HepG2 (cell line): ENCODE data around the gene SLC8A2. TPM values are rescaled to one million over a fixed set of nuclear protein-coding genes. Genes with fewer than 3 reads are reported as not detected.

ENCODE experiments used
- DNMT1 ChIP-seq: sonication (generic); formaldehyde crosslinking; IDR thresholded peaks from 2 replicates; pipeline ENCODE4 v1.5.1; 2020; ENCODE audit warnings: mild to moderate bottlenecking, missing genetic modification reagents
- FOXM1 ChIP-seq: sonication (generic); formaldehyde crosslinking; IDR thresholded peaks from 2 replicates; pipeline ENCODE4 v1.5.0; 2020; ENCODE audit warnings: missing genetic modification reagents
- KDM4B ChIP-seq: sonication (generic); formaldehyde crosslinking; IDR thresholded peaks from 2 replicates; pipeline ENCODE4 v1.4.0; 2020; ENCODE audit warnings: missing genetic modification reagents
- MAFG ChIP-seq: sonication (generic); formaldehyde crosslinking; IDR thresholded peaks from 2 replicates; pipeline ENCODE4 v1.5.1; 2020; ENCODE audit warnings: mild to moderate bottlenecking, missing genetic modification reagents
- MXD4 ChIP-seq: IDR thresholded peaks from 2 replicates; pipeline ENCODE4 v1.6.1; 2016; ENCODE audit warnings: mild to moderate bottlenecking, missing biosample characterization, missing genetic modification reagents
- NR2F1 ChIP-seq, 2 experiments: fragments of 450-650 bp in 1 of 2; formaldehyde crosslinking in 1 of 2; IDR thresholded peaks; 2 replicates each; pipeline versions ENCODE4 v1.5.0 to v1.6.1; 2016 to 2020; ENCODE audit warnings: mild to moderate bottlenecking in 1 of 2, missing compliant biosample characterization in 1 of 2, missing genetic modification reagents in 1 of 2, moderate library complexity in 1 of 2
- PPARG ChIP-seq: conservative IDR thresholded peaks from 2 replicates; pipeline ENCODE4 v1.6.1; 2016; ENCODE audit warnings: missing biosample characterization, missing genetic modification reagents
- RAD21 ChIP-seq: fragments of 450-650 bp; formaldehyde crosslinking; IDR thresholded peaks from 2 replicates; pipeline ENCODE4 v1.5.0; 2020; ENCODE audit warnings: mild to moderate bottlenecking
- SALL1 ChIP-seq: sonication (generic); formaldehyde crosslinking; IDR thresholded peaks from 2 replicates; pipeline ENCODE4 v1.8.0; 2022; ENCODE audit warnings: mild to moderate bottlenecking, missing genetic modification reagents
- SMARCC2 ChIP-seq: fragments of 450-650 bp; IDR thresholded peaks from 2 replicates; pipeline ENCODE4 v1.6.1; 2017; ENCODE audit warnings: antibody characterized with exemption, mild to moderate bottlenecking
- SPEN ChIP-seq: sonication (generic); formaldehyde crosslinking; IDR thresholded peaks from 2 replicates; pipeline ENCODE4 v1.5.1; 2020; ENCODE audit warnings: low read depth, mild to moderate bottlenecking, missing genetic modification reagents
- STAG1 ChIP-seq: sonication (generic); formaldehyde crosslinking; IDR thresholded peaks from 2 replicates; pipeline ENCODE4 v1.4.0; 2020; ENCODE audit warnings: missing genetic modification reagents
- ZNF383 ChIP-seq: sonication (generic); formaldehyde crosslinking; IDR thresholded peaks from 2 replicates; pipeline ENCODE4 v1.4.0; 2020; ENCODE audit warnings: missing genetic modification reagents, mild to moderate bottlenecking, borderline replicate concordance
- ZNF629 ChIP-seq: sonication (generic); formaldehyde crosslinking; conservative IDR thresholded peaks from 2 replicates; pipeline ENCODE4 v1.5.0; 2020; ENCODE audit warnings: missing genetic modification reagents
- polyA plus RNA-seq, 8 experiments: library from polyadenylated mRNA; depleted of rRNA in 3 of 8; stranded (reverse) in 7 of 8; unstranded in 1 of 8; fragments of >200 nt; fragmentation: Illumina TruSeq in 4 of 8; extraction: Trizol in 4 of 8; gene quantifications; 2 replicates each; pipeline versions ENCODE4 v1.2.1 to v1.2.3, GENCODE V29; 2011 to 2016; ENCODE audit warnings: low read depth in 4 of 8, missing spikeins in 1 of 8, mixed read lengths in 1 of 8; ENCODE audit not compliant: insufficient read depth in 1 of 8
- total RNA-seq, 5 experiments: library from RNA; depleted of rRNA; stranded (reverse); fragments of >200 nt; fragmentation: Illumina TruSeq; extraction: Trizol; gene quantifications; 2 replicates each; pipeline ENCODE4 v1.2.3, GENCODE V29; 2016; ENCODE audit warnings: low read depth in 1 of 5
- TF ChIP-seq, protein P1 (sequence below): sonication (generic); formaldehyde crosslinking; IDR thresholded peaks from 2 replicates; pipeline ENCODE4 v1.4.0; 2020; ENCODE audit warnings: mild to moderate bottlenecking, missing genetic modification reagents

The SLC8A2 gene
- total and polyA plus RNA-seq, 2 of the 13 experiments (the other 11 are each of a cell fraction or from before 2014, with no cell fraction given) = 0.02 TPM; not detected in 1

- TF ChIP-seq, protein P1, sequence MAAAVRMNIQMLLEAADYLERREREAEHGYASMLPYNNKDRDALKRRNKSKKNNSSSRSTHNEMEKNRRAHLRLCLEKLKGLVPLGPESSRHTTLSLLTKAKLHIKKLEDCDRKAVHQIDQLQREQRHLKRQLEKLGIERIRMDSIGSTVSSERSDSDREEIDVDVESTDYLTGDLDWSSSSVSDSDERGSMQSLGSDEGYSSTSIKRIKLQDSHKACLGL (CRISPR knock-in tag) = no peak
- peak; percentile 70 for TF ChIP-seq RAD21 (CRISPR knock-in tag)
- no peak for TF ChIP-seq MAFG (CRISPR knock-in tag)
- TF ChIP-seq FOXM1 = no peak
- no peak for TF ChIP-seq NR2F1 (CRISPR knock-in tag; IDR thresholded peaks at IDR 0.05)
- TF ChIP-seq SPEN = no peak
- no peak for TF ChIP-seq SMARCC2
- TF ChIP-seq SALL1 (CRISPR knock-in tag) = no peak
- peak; percentile 83 for TF ChIP-seq STAG1 (CRISPR knock-in tag)
- TF ChIP-seq DNMT1 (CRISPR knock-in tag) = no peak
- no peak for TF ChIP-seq ZNF629 (CRISPR knock-in tag)
- TF ChIP-seq KDM4B (CRISPR knock-in tag) = no peak
- TF ChIP-seq PPARG (CRISPR knock-in tag) = no peak
- TF ChIP-seq MXD4 = no peak
- TF ChIP-seq ZNF383 (CRISPR knock-in tag) = no peak
- TF ChIP-seq, all 625 proteins: peak for 6
Measured at GRCh38 chr19:47391510-47392223, 80.0 kb downstream of the SLC8A2 start (continued).
